KMS-11 (cell line): ENCODE measurements around the gene SVEP1.

Source experiments
- H2AFZ ChIP-seq: fragments of 200-600 bp; sonication (generic); 2 replicates; pipeline ENCODE4 v1.6.1; 2016; ENCODE audit warnings: antibody characterized with exemption, mixed run types, low read depth
- H3K27ac ChIP-seq: fragments of 200-600 bp; sonication (generic); 2 replicates; pipeline ENCODE4 v1.6.1; 2016; ENCODE audit warnings: mild to moderate bottlenecking, mixed run types
- H3K27me3 ChIP-seq: fragments of 200-600 bp; sonication (generic); 2 replicates; pipeline ENCODE4 v1.6.1; 2017; ENCODE audit warnings: mild to moderate bottlenecking, low read depth, mixed run types, moderate library complexity; ENCODE audit not compliant: insufficient read depth
- H3K36me3 ChIP-seq: fragments of 200-600 bp; sonication (generic); 2 replicates; pipeline ENCODE4 v1.6.1; 2017; ENCODE audit warnings: mild to moderate bottlenecking, mixed run types; ENCODE audit not compliant: insufficient read depth
- H3K4me1 ChIP-seq: fragments of 200-600 bp; sonication (generic); 2 replicates; pipeline ENCODE4 v1.6.1; 2016; ENCODE audit warnings: mild to moderate bottlenecking, low read depth, mixed run types; ENCODE audit not compliant: poor library complexity, severe bottlenecking
- H3K4me2 ChIP-seq: fragments of 200-600 bp; sonication (generic); 2 replicates; pipeline ENCODE4 v1.7.0; 2016; ENCODE audit warnings: mild to moderate bottlenecking, mixed run types
- H3K4me3 ChIP-seq: fragments of 200-600 bp; sonication (generic); IDR thresholded peaks from 2 replicates; pipeline ENCODE4 v1.6.1; 2017; ENCODE audit warnings: low read depth, low read length, mixed read lengths; ENCODE audit not compliant: insufficient read depth
- H3K79me2 ChIP-seq: fragments of 200-600 bp; sonication (generic); 2 replicates; pipeline ENCODE4 v1.6.1; 2016; ENCODE audit warnings: low read depth, mixed run types; ENCODE audit not compliant: insufficient read depth
- H3K9ac ChIP-seq: fragments of 200-600 bp; sonication (generic); 2 replicates; pipeline ENCODE4 v1.6.1; 2016; ENCODE audit warnings: mild to moderate bottlenecking, mixed run types
- H4K20me1 ChIP-seq: fragments of 200-600 bp; sonication (generic); 2 replicates; pipeline ENCODE4 v1.6.1; 2016; ENCODE audit warnings: mild to moderate bottlenecking, mixed run types; ENCODE audit not compliant: insufficient read depth
- CTCF ChIP-seq: fragments of 200-600 bp; sonication (generic); conservative IDR thresholded peaks from 2 replicates; pipeline ENCODE4 v1.6.1; 2017; ENCODE audit warnings: low read depth, mild to moderate bottlenecking, antibody characterized with exemption, low read length, moderate library complexity, mixed read lengths

Gene SVEP1

GRCh38 chr9:110330484-110331105, 248.9 kb downstream of the SVEP1 start:
- no peak overlapping the region for H3K4me2 ChIP-seq
- H4K20me1 ChIP-seq, result no peaks in the 10 kb centered on the region
- H3K4me3 ChIP-seq, result no peak overlapping the region
- H3K9ac ChIP-seq, result no peak overlapping the region
- H3K36me3 ChIP-seq, result no peaks in the 10 kb centered on the region
- H3K79me2 ChIP-seq, result no peaks in the 10 kb centered on the region
- H3K27me3 ChIP-seq, result no peaks in the 10 kb centered on the region
- TF ChIP-seq CTCF, result no peak
- no peaks in the 10 kb centered on the region for H3K4me1 ChIP-seq
- no peak overlapping the region for H3K27ac ChIP-seq
- no peak overlapping the region for H2AFZ ChIP-seq

GRCh38 chr9:110329639-110330230, 249.8 kb downstream of the SVEP1 start:
- H4K20me1 ChIP-seq, result no peaks in the 10 kb centered on the region
- no peak for TF ChIP-seq CTCF
- no peaks in the 10 kb centered on the region for H3K36me3 ChIP-seq
- H3K4me1 ChIP-seq, result no peaks in the 10 kb centered on the region
- no peaks in the 10 kb centered on the region for H3K79me2 ChIP-seq
- H3K9ac ChIP-seq, result no peak overlapping the region
- no peak overlapping the region for H3K4me3 ChIP-seq
- H2AFZ ChIP-seq, result no peak overlapping the region
- H3K4me2 ChIP-seq, result no peak overlapping the region
- H3K27me3 ChIP-seq, result no peaks in the 10 kb centered on the region
- no peak overlapping the region for H3K27ac ChIP-seq

- H3K4me3 ChIP-seq, result no peak overlapping the region
- H2AFZ ChIP-seq, result no peak overlapping the region
- H3K27me3 ChIP-seq, result no peaks in the 10 kb centered on the region
- no peaks in the 10 kb centered on the region for H3K79me2 ChIP-seq
- H3K36me3 ChIP-seq, result no peaks in the 10 kb centered on the region
- H3K9ac ChIP-seq, result no peak overlapping the region
- no peaks in the 10 kb centered on the region for H4K20me1 ChIP-seq
- H3K4me2 ChIP-seq, result no peak overlapping the region
- TF ChIP-seq CTCF, result no peak
- no peak overlapping the region for H3K27ac ChIP-seq
- no peaks in the 10 kb centered on the region for H3K4me1 ChIP-seq
Measured at GRCh38 chr9:110328763-110329162, 250.8 kb downstream of the SVEP1 start.

- H3K9ac ChIP-seq, result no peak overlapping the region
- H3K27me3 ChIP-seq, result no peaks in the 10 kb centered on the region
- no peak overlapping the region for H2AFZ ChIP-seq
- no peaks in the 10 kb centered on the region for H4K20me1 ChIP-seq
- no peak overlapping the region for H3K4me3 ChIP-seq
- no peak overlapping the region for H3K4me2 ChIP-seq
- no peaks in the 10 kb centered on the region for H3K79me2 ChIP-seq
- H3K27ac ChIP-seq, result no peak overlapping the region
- H3K36me3 ChIP-seq, result no peaks in the 10 kb centered on the region
- no peak for TF ChIP-seq CTCF
- H3K4me1 ChIP-seq, result no peaks in the 10 kb centered on the region
Measured at GRCh38 chr9:110327716-110328115, 251.8 kb downstream of the SVEP1 start.
